Central memory CD8-positive, alpha-beta T cell (primary cell): ENCODE data around the gene TCTA.

ENCODE experiments used
- ATAC-seq: fragments of 150-1000 bp; cut with Tn5 transposase; replicated peaks from 2 replicates; pipeline ENCODE4 v1.10.0; 2022; ENCODE audit warnings: mild to moderate bottlenecking, moderate FRiP score, moderate number of reproducible peaks; ENCODE audit not compliant: poor library complexity, severe bottlenecking; ENCODE audit errors: extremely low read depth
- DNase-seq, 2 donors: peaks; one replicate each; pipeline ENCODE4 v3.0.0; 2021; ENCODE audit warnings: low spot score in 2 of 2
- H3K27ac Mint-ChIP-seq: one replicate; pipeline ENCODE4 v1.8.0; 2022; ENCODE audit warnings: low read depth, mild to moderate bottlenecking, moderate library complexity, mixed read lengths
- H3K27me3 Mint-ChIP-seq: one replicate; pipeline ENCODE4 v1.8.0; 2022; ENCODE audit warnings: mixed read lengths
- H3K36me3 Mint-ChIP-seq: one replicate; pipeline ENCODE4 v1.8.0; 2022; ENCODE audit warnings: mild to moderate bottlenecking, moderate library complexity, mixed read lengths; ENCODE audit not compliant: insufficient read depth
- H3K4me1 Mint-ChIP-seq: one replicate; pipeline ENCODE4 v1.8.0; 2022; ENCODE audit warnings: mixed read lengths
- H3K4me3 Mint-ChIP-seq: one replicate; pipeline ENCODE4 v1.8.0; 2022; ENCODE audit warnings: mild to moderate bottlenecking, moderate library complexity, mixed read lengths
- H3K9me3 Mint-ChIP-seq: one replicate; pipeline ENCODE4 v1.8.0; 2022; ENCODE audit warnings: mixed read lengths

TCTA gene

GRCh38 chr3:49411968-49412631 lies at the start of gene TCTA, which contains the start of gene RHOA:
Gene TCTA (plus strand): TSS chr3:49412423. CDS start chr3:49412427, 4 bp downstream.
Gene RHOA (minus strand): TSS chr3:49411976. CDS start chr3:49375589, 36,387 bp downstream.
- Mint-ChIP-seq H3K4me3 (peak within 1 kb of the TSS; percentile 82), H3K36me3 (peaks cover 24% of the 10 kb centered on the region), H3K27ac (peak within 1 kb of the TSS; percentile 75), H3K27me3 (no peaks in the 10 kb centered on the region), H3K4me1 (peaks cover 65% of the 10 kb centered on the region), H3K9me3 (no peaks in the 10 kb centered on the region)
- ATAC-seq (peak; percentile 86), DNase-seq (peak; percentile 96 to 99)

GRCh38 chr3:49362561-49362960 lies 49.7 kb upstream of the TCTA start:
- Mint-ChIP-seq H3K36me3 (peaks cover 78% of the 10 kb centered on the region), H3K27ac (peak overlapping the region; percentile 46), H3K4me1 (peaks cover 13% of the 10 kb centered on the region), H3K27me3 (no peaks in the 10 kb centered on the region), H3K4me3 (no peak overlapping the region), H3K9me3 (no peaks in the 10 kb centered on the region)
- ATAC-seq = no peak
- DNase-seq = no peak

GRCh38 chr3:49370585-49371290 lies 41.5 kb upstream of the TCTA start:
- H3K27ac Mint-ChIP-seq = no peak overlapping the region
- peaks cover 76% of the 10 kb centered on the region for H3K36me3 Mint-ChIP-seq
- H3K4me3 Mint-ChIP-seq = no peak overlapping the region
- H3K9me3 Mint-ChIP-seq = no peaks in the 10 kb centered on the region
- H3K27me3 Mint-ChIP-seq = no peaks in the 10 kb centered on the region
- no peak for ATAC-seq
- peaks cover 32% of the 10 kb centered on the region for H3K4me1 Mint-ChIP-seq
- DNase-seq = no peak

- Mint-ChIP-seq H3K9me3 (no peaks in the 10 kb centered on the region), H3K4me3 (no peak overlapping the region), H3K4me1 (peaks cover 35% of the 10 kb centered on the region), H3K27me3 (no peaks in the 10 kb centered on the region), H3K27ac (no peak overlapping the region), H3K36me3 (peaks cover 69% of the 10 kb centered on the region)
- DNase-seq (no peak), ATAC-seq (no peak)
These were observed 40.3 kb upstream of the TCTA start for GRCh38 chr3:49371946-49372345.

GRCh38 chr3:49377483-49377882 lies 34.7 kb upstream of the TCTA start:
- DNase-seq (no peak), ATAC-seq (peak; percentile 54)
- Mint-ChIP-seq H3K27ac (no peak overlapping the region), H3K4me3 (peak overlapping the region; percentile 25), H3K4me1 (peaks cover 57% of the 10 kb centered on the region), H3K9me3 (no peaks in the 10 kb centered on the region), H3K36me3 (peaks cover 38% of the 10 kb centered on the region), H3K27me3 (no peaks in the 10 kb centered on the region)

GRCh38 chr3:49378249-49378895 lies 33.9 kb upstream of the TCTA start:
- H3K27ac Mint-ChIP-seq = peak overlapping the region; percentile 50
- no peak for DNase-seq
- H3K36me3 Mint-ChIP-seq = peaks cover 30% of the 10 kb centered on the region
- no peaks in the 10 kb centered on the region for H3K9me3 Mint-ChIP-seq
- peaks cover 54% of the 10 kb centered on the region for H3K4me1 Mint-ChIP-seq
- H3K27me3 Mint-ChIP-seq = no peaks in the 10 kb centered on the region
- no peak for ATAC-seq
- peak overlapping the region; percentile 33 for H3K4me3 Mint-ChIP-seq

GRCh38 chr3:49383387-49383786 lies 28.8 kb upstream of the TCTA start:
- no peak for ATAC-seq
- H3K4me3 Mint-ChIP-seq = peak overlapping the region; percentile 31
- H3K27me3 Mint-ChIP-seq = no peaks in the 10 kb centered on the region
- peak overlapping the region; percentile 15 for H3K27ac Mint-ChIP-seq
- peaks cover 64% of the 10 kb centered on the region for H3K4me1 Mint-ChIP-seq
- H3K36me3 Mint-ChIP-seq = peaks cover 5% of the 10 kb centered on the region
- DNase-seq = no peak
- H3K9me3 Mint-ChIP-seq = no peaks in the 10 kb centered on the region

GRCh38 chr3:49385617-49386016 lies 26.6 kb upstream of the TCTA start:
- Mint-ChIP-seq H3K9me3 (no peaks in the 10 kb centered on the region), H3K4me3 (no peak overlapping the region), H3K4me1 (peaks cover 48% of the 10 kb centered on the region), H3K27ac (peak overlapping the region; percentile 89), H3K27me3 (no peaks in the 10 kb centered on the region), H3K36me3 (peaks cover 8% of the 10 kb centered on the region)
- ATAC-seq = no peak
- DNase-seq = no peak

GRCh38 chr3:49386056-49386756 lies 26.0 kb upstream of the TCTA start:
- ATAC-seq (no peak), DNase-seq (no peak)
- no peaks in the 10 kb centered on the region for H3K27me3 Mint-ChIP-seq
- peaks cover 45% of the 10 kb centered on the region for H3K4me1 Mint-ChIP-seq
- H3K4me3 Mint-ChIP-seq = peak overlapping the region; percentile 47
- H3K27ac Mint-ChIP-seq = peak overlapping the region; percentile 89
- H3K36me3 Mint-ChIP-seq = peaks cover 8% of the 10 kb centered on the region
- H3K9me3 Mint-ChIP-seq = no peaks in the 10 kb centered on the region

GRCh38 chr3:49387721-49388120 lies 24.5 kb upstream of the TCTA start:
- no peaks in the 10 kb centered on the region for H3K9me3 Mint-ChIP-seq

GRCh38 chr3:49388289-49388820 lies 23.9 kb upstream of the TCTA start:
- no peaks in the 10 kb centered on the region for H3K27me3 Mint-ChIP-seq
- H3K4me3 Mint-ChIP-seq = no peak overlapping the region
- H3K36me3 Mint-ChIP-seq = peaks cover 7% of the 10 kb centered on the region
- ATAC-seq (no peak), DNase-seq (no peak)
- H3K9me3 Mint-ChIP-seq = no peaks in the 10 kb centered on the region
- peak overlapping the region; percentile 44 for H3K27ac Mint-ChIP-seq
- peaks cover 52% of the 10 kb centered on the region for H3K4me1 Mint-ChIP-seq

More at GRCh38 chr3:49387721-49388120, 24.5 kb upstream of the TCTA start:
- H3K4me3 Mint-ChIP-seq = no peak overlapping the region
- H3K27ac Mint-ChIP-seq = no peak overlapping the region
- ATAC-seq (no peak), DNase-seq (no peak)
- H3K4me1 Mint-ChIP-seq = peaks cover 48% of the 10 kb centered on the region
- H3K36me3 Mint-ChIP-seq = peaks cover 8% of the 10 kb centered on the region
- no peaks in the 10 kb centered on the region for H3K27me3 Mint-ChIP-seq

- no peak for ATAC-seq
- H3K36me3 Mint-ChIP-seq = peaks cover 7% of the 10 kb centered on the region
- no peak for DNase-seq
- H3K9me3 Mint-ChIP-seq = no peaks in the 10 kb centered on the region
- H3K27me3 Mint-ChIP-seq = no peaks in the 10 kb centered on the region
- peaks cover 49% of the 10 kb centered on the region for H3K4me1 Mint-ChIP-seq
- H3K4me3 Mint-ChIP-seq = no peak overlapping the region
- H3K27ac Mint-ChIP-seq = peak overlapping the region; percentile 44
These were observed 22.9 kb upstream of the TCTA start for GRCh38 chr3:49389297-49389696.
